Measurements from ENCODE around the gene FLNC.

The FLNC gene

GRCh38 chr7:128878226-128879105 lies 48.3 kb downstream of the FLNC start:
- no peak for DNase-seq (ENCODE audit: low spot score)

GRCh38 chr7:128879461-128879938 lies 49.3 kb downstream of the FLNC start:
- no peak for DNase-seq (ENCODE audit: low spot score)

GRCh38 chr7:128879939-128880746 lies 49.9 kb downstream of the FLNC start:
- no peak for DNase-seq (ENCODE audit: low spot score)

- no peak for DNase-seq (ENCODE audit: low spot score)
Measured at GRCh38 chr7:128880791-128881457, 50.7 kb downstream of the FLNC start.

GRCh38 chr7:128881458-128882125 lies 51.4 kb downstream of the FLNC start:
- no peak for DNase-seq (ENCODE audit: low spot score)

GRCh38 chr7:128882134-128882533 lies 51.9 kb downstream of the FLNC start:
- no peak for DNase-seq (ENCODE audit: low spot score)

GRCh38 chr7:128883622-128884448 lies 53.6 kb downstream of the FLNC start:
- DNase-seq (ENCODE audit: low spot score), result peak; percentile 77

- no peak for DNase-seq (ENCODE audit: low spot score)
Measured at GRCh38 chr7:128884561-128885369, 54.6 kb downstream of the FLNC start.

- DNase-seq (ENCODE audit: low spot score), result no peak
Measured at GRCh38 chr7:128885370-128886187, 55.4 kb downstream of the FLNC start.

GRCh38 chr7:128886391-128887168 lies 56.4 kb downstream of the FLNC start:
- no peak for DNase-seq (ENCODE audit: low spot score)

- DNase-seq (ENCODE audit: low spot score), result no peak
Measured at GRCh38 chr7:128887169-128888038, 57.2 kb downstream of the FLNC start.

GRCh38 chr7:128888039-128888755 lies 58.0 kb downstream of the FLNC start:
- DNase-seq (ENCODE audit: low spot score), result no peak

GRCh38 chr7:128888756-128889095 lies 58.5 kb downstream of the FLNC start:
- no peak for DNase-seq (ENCODE audit: low spot score)

GRCh38 chr7:128889121-128889520 lies 58.9 kb downstream of the FLNC start:
- no peak for DNase-seq (ENCODE audit: low spot score)

GRCh38 chr7:128890306-128891109 lies 60.3 kb downstream of the FLNC start:
- DNase-seq (ENCODE audit: low spot score), result no peak

Data from hematopoietic multipotent progenitor cell treated with erythropoietin and hydrocortisone succinate and interleukin-3 and kit ligand, for 17 days (in vitro differentiated cells).